Measurements from ENCODE around the gene MYL1. TPM values are rescaled to one million over a fixed set of nuclear protein-coding genes. Genes with fewer than 3 reads are reported as not detected.
A peak's percentile ranks its signal among the peaks of the same experiment; 100 is the strongest.

The MYL1 gene
- total RNA-seq, 1 donor from 2014 or later = 0.36 TPM

DNA sequence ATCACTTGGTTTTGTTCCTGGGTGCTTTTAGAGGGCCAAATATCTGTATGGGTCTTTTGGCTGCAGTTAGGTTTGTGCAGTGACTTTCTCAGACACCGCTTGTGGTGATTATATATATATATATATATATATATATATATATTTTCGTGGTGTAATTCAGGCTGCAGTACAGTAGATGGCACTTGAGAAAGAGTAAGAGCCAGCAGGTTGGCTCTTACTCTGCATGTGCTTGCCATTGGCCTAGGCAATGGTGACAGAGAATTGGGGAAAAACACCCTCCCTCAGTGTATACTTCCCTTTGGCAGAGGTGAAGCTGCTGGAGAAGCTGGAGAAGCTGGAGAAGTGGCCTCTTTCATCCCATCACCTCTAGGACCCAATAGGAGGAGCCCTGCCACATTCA is 22.2 kb upstream of the MYL1 start:
- no peaks in the 10 kb centered on the region for H3K36me3 Mint-ChIP-seq
- peaks cover 4% of the 10 kb centered on the region for H3K27me3 Mint-ChIP-seq (ENCODE audit: low read depth)
- H3K4me1 Mint-ChIP-seq = no peaks in the 10 kb centered on the region
- peaks cover 26% of the 10 kb centered on the region for H3K9me3 Mint-ChIP-seq
- DNase-seq (ENCODE audit: low spot score in 2 of 2, unreplicated experiment in 2 of 2) = no peak
- no peak overlapping the region for H3K4me3 Mint-ChIP-seq
- H3K27ac Mint-ChIP-seq = no peak overlapping the region
- TF ChIP-seq, protein P1, sequence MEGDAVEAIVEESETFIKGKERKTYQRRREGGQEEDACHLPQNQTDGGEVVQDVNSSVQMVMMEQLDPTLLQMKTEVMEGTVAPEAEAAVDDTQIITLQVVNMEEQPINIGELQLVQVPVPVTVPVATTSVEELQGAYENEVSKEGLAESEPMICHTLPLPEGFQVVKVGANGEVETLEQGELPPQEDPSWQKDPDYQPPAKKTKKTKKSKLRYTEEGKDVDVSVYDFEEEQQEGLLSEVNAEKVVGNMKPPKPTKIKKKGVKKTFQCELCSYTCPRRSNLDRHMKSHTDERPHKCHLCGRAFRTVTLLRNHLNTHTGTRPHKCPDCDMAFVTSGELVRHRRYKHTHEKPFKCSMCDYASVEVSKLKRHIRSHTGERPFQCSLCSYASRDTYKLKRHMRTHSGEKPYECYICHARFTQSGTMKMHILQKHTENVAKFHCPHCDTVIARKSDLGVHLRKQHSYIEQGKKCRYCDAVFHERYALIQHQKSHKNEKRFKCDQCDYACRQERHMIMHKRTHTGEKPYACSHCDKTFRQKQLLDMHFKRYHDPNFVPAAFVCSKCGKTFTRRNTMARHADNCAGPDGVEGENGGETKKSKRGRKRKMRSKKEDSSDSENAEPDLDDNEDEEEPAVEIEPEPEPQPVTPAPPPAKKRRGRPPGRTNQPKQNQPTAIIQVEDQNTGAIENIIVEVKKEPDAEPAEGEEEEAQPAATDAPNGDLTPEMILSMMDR (IDR thresholded peaks at IDR 0.05; ENCODE audit: unreplicated experiment) = no peak

DNA sequence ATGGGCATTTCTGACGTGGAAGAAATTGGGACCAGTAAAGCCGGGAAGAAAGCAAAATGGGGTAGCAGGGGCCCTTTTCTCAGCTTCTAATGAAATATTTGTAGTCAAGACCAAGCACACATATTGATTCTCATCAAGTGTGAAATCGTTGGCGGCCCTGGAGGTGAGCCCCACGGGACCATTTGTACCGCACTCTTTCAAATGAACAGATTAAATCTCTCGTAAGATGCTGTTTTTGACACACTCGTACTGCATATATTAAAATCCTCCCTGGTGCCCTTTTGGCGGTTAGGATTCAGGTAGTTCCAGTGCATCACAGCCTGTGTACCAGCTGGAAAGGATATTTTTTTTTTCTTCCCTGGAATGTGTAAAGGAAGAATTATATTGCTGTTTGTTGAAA is 9.9 kb upstream of the MYL1 start:
- H3K4me3 Mint-ChIP-seq = no peak overlapping the region
- no peak for DNase-seq (ENCODE audit: low spot score in 2 of 2, unreplicated experiment in 2 of 2)
- peaks cover 13% of the 10 kb centered on the region for H3K9me3 Mint-ChIP-seq
- peaks cover 20% of the 10 kb centered on the region for H3K4me1 Mint-ChIP-seq
- TF ChIP-seq, protein P1 (IDR thresholded peaks at IDR 0.05; ENCODE audit: unreplicated experiment) = no peak
- no peaks in the 10 kb centered on the region for H3K36me3 Mint-ChIP-seq
- no peak overlapping the region for H3K27ac Mint-ChIP-seq
- no peaks in the 10 kb centered on the region for H3K27me3 Mint-ChIP-seq (ENCODE audit: low read depth)

DNA sequence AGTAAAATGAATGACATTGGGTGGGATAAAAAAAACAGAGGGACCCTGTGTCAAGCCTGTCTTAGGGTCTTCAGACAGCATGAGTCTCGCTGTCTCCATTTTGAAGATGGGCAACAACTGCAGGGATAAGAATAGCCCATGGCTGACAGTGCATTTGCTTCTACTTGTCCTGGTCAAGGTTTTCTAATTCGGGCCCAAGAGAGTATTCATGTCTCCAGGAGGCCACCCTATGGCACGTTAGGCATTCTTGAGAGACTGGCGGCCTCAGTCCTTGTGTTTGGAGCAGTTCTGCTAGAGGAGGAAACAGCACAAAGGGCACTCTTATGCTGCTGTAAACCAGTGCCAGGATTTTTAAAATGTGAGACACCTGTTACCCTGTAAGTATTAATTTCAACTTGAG is 9.5 kb upstream of the MYL1 start:
- H3K27me3 Mint-ChIP-seq (ENCODE audit: low read depth) = no peaks in the 10 kb centered on the region
- H3K4me3 Mint-ChIP-seq = no peak overlapping the region
- peaks cover 20% of the 10 kb centered on the region for H3K4me1 Mint-ChIP-seq
- TF ChIP-seq, protein P1 (IDR thresholded peaks at IDR 0.05; ENCODE audit: unreplicated experiment) = no peak
- DNase-seq (ENCODE audit: low spot score in 2 of 2, unreplicated experiment in 2 of 2) = no peak
- H3K36me3 Mint-ChIP-seq = no peaks in the 10 kb centered on the region
- H3K27ac Mint-ChIP-seq = no peak overlapping the region
- peaks cover 11% of the 10 kb centered on the region for H3K9me3 Mint-ChIP-seq

- TF ChIP-seq, protein P1 (IDR thresholded peaks at IDR 0.05; ENCODE audit: unreplicated experiment) = no peak
- no peaks in the 10 kb centered on the region for H3K9me3 Mint-ChIP-seq
These were observed 8.0 kb upstream of the MYL1 start for GRCh38 chr2:210323003-210323402.

GRCh38 chr2:210318891-210319290 is 3.9 kb upstream of the MYL1 start:
- H3K27ac Mint-ChIP-seq = peak overlapping the region; percentile 43

More at GRCh38 chr2:210323003-210323402, 8.0 kb upstream of the MYL1 start:
- peak overlapping the region; percentile 53 for H3K27ac Mint-ChIP-seq
- H3K4me1 Mint-ChIP-seq = peaks cover 29% of the 10 kb centered on the region
- DNase-seq (ENCODE audit: low spot score in 2 of 2, unreplicated experiment in 2 of 2) = no peak
- H3K27me3 Mint-ChIP-seq (ENCODE audit: low read depth) = no peaks in the 10 kb centered on the region
- no peaks in the 10 kb centered on the region for H3K36me3 Mint-ChIP-seq
- H3K4me3 Mint-ChIP-seq = no peak overlapping the region

More at GRCh38 chr2:210318891-210319290, 3.9 kb upstream of the MYL1 start:
- H3K4me1 Mint-ChIP-seq = peaks cover 42% of the 10 kb centered on the region
- no peak for DNase-seq (ENCODE audit: low spot score in 2 of 2, unreplicated experiment in 2 of 2)
- H3K27me3 Mint-ChIP-seq (ENCODE audit: low read depth) = no peaks in the 10 kb centered on the region
- TF ChIP-seq, protein P1 (IDR thresholded peaks at IDR 0.05; ENCODE audit: unreplicated experiment) = no peak
- no peaks in the 10 kb centered on the region for H3K9me3 Mint-ChIP-seq
- H3K36me3 Mint-ChIP-seq = no peaks in the 10 kb centered on the region
- no peak overlapping the region for H3K4me3 Mint-ChIP-seq
